ENCODE results near the gene CHPF.

CHPF gene

DNA sequence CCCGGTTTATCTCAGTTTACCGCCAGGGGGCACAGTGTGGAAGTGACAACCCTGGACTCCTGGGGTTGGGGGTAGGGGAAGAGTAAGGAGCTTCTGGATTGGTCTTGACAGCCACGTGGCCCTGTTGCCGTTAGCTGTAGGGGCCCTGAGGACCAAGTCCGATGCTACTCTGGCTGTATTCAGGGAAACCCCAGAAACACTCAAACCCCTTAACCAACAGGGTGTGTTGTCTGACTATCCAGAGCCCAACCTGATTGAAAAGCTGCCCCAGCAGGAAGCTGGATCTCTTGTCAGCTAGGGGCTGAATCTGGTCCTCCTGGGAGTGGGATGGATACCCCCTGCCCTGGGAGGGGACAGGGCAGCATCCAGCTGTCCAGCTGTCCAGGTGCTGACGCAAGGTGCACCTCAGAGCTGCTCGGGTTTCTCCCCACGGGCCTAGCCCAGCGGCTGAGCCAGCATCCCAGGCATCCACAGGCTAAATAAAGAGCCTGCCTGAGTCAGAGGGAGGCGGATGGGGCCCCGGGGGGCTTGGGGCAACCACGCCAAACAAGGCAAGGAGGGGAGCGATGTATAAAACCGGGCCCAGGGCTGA is 48.0 kb downstream of the CHPF start:
- TF ChIP-seq CTCF (conservative IDR thresholded peaks at IDR 0.05): peak; percentile 67
- no peak overlapping the region for H3K27ac ChIP-seq

DNA sequence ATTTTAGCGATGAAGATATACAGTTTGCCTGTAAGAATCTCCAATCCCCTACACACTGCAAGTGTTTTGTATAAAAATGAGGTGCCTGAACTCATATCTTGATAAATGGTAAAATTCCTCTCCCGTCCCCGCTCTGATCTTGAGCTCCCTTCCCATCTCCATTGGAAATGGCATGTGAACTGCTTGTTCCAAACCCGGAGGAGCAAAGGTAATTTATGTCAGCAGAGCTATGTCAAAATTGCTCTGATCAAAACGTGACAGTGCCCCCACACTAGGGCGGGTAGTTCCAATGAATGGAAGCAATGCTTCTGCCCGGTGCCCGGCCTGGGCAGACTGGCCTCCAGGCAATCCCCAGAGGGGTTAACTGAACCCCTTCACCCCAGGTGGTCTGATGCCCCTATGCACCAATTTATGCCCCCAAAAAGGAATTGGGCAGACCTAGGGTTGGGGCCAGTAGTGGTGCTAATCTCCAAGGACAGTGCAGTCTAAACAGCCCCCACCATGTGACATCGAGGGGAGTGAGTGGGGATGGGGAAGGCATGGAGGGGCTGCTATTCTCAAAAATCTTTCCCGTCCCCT is 48.6 kb downstream of the CHPF start:
- TF ChIP-seq CTCF (conservative IDR thresholded peaks at IDR 0.05): no peak

GRCh38 chr2:219493086-219493485 is 50.5 kb downstream of the CHPF start:
- no peak overlapping the region for H3K27ac ChIP-seq
- TF ChIP-seq CTCF (conservative IDR thresholded peaks at IDR 0.05): no peak

More for the DNA sequence above, 48.6 kb downstream of the CHPF start:
- H3K27ac ChIP-seq: no peak overlapping the region

- no peak overlapping the region for H3K27ac ChIP-seq
- TF ChIP-seq CTCF (conservative IDR thresholded peaks at IDR 0.05): no peak
Measured at GRCh38 chr2:219492575-219492974, 51.0 kb downstream of the CHPF start.

DNA sequence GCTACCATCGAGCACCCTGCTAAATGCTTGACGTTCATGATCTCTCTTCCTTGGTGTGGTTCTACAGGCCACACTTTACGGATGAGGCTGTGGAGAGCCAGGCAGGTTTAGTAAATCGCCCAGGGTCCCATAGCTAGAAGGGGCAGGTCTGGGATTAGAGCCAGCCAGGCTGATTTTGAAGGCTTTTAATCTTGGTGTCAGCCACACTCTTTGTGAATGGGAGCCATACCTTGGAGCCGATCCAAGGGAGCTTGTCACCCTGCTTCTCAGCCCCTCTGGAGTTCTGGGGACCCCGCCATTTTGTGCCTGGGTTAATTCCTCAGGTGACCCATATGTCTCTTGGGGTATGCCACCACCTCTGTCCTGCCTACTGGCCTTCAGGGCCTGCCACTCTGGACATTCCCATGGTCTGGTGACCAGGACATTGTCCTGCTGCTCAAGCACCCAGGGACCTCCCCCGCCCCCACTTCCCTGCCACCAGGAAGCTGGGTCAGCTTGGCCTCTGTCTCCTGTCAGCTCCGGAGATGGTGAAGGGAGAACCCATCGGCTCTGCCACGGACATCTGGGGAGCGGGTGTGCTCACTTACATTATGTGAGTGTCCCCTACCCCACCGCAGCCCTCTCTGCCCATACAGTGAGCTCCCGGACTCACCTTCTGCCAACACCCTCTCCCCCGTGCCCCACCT is 52.2 kb downstream of the CHPF start:
- TF ChIP-seq CTCF (conservative IDR thresholded peaks at IDR 0.05): no peak
- no peak overlapping the region for H3K27ac ChIP-seq

DNA sequence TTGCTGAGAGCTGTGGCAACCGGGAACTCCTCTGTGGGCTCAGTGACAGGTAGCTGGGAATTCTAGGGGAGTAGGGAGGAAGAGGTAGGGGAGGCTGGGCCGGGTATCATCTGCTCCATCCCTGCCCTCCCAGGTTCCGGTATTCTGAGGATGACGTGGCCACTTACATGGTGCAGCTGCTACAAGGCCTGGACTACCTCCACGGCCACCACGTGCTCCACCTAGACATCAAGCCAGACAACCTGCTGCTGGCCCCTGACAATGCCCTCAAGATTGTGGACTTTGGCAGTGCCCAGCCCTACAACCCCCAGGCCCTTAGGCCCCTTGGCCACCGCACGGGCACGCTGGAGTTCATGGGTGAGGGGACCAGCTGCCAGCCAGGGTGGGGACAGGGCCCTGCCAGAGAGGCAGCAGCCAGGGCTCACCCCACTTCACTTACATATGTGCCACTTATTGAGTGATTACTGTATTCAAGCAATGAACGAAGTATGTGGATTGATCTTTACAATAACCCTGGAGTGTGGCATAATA is 52.9 kb downstream of the CHPF start:
- TF ChIP-seq CTCF (conservative IDR thresholded peaks at IDR 0.05): no peak
- H3K27ac ChIP-seq: no peak overlapping the region

- no peak for TF ChIP-seq CTCF (conservative IDR thresholded peaks at IDR 0.05)
- H3K27ac ChIP-seq: no peak overlapping the region
Measured at GRCh38 chr2:219490186-219490585, 53.4 kb downstream of the CHPF start.
